ENCODE results near the gene TMBIM4.

DNA sequence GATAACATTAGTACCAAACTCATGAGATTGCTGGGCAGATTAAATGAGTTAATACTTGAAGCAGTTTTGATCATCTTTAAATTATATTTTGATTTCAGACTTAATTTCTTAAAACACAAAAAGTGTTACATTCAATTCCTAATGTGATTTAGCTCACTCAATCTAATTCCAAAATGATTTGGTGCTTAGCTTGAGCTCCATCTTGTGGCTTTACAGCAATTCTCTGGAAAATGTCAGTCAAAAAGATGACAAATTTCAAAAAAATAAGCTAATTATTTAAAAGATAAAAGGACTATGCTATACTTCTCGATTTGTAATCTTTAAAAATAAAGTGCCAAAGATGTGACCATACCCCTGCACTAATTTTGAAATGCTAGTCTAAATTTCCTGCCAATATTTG lies 49.3 kb downstream of the TMBIM4 start:
- TF ChIP-seq, protein P1, sequence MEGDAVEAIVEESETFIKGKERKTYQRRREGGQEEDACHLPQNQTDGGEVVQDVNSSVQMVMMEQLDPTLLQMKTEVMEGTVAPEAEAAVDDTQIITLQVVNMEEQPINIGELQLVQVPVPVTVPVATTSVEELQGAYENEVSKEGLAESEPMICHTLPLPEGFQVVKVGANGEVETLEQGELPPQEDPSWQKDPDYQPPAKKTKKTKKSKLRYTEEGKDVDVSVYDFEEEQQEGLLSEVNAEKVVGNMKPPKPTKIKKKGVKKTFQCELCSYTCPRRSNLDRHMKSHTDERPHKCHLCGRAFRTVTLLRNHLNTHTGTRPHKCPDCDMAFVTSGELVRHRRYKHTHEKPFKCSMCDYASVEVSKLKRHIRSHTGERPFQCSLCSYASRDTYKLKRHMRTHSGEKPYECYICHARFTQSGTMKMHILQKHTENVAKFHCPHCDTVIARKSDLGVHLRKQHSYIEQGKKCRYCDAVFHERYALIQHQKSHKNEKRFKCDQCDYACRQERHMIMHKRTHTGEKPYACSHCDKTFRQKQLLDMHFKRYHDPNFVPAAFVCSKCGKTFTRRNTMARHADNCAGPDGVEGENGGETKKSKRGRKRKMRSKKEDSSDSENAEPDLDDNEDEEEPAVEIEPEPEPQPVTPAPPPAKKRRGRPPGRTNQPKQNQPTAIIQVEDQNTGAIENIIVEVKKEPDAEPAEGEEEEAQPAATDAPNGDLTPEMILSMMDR (IDR thresholded peaks at IDR 0.05), result peak in 1 of 4 donors; percentile 5
- no peak for TF ChIP-seq POLR2A (IDR thresholded peaks at IDR 0.05)

Measured in right lobe of liver (tissue), 4 donors.